PC-9 (cell line): Measurements from ENCODE around the gene SGMS1.

Experiments used
- EZH2 ChIP-seq: fragments of 200-600 bp; sonication (generic); IDR thresholded peaks from 2 replicates; pipeline ENCODE4 v1.8.0; 2017; ENCODE audit warnings: antibody characterized with exemption, low read depth
- TF ChIP-seq, protein P1 (sequence below): fragments of 200-600 bp; sonication (generic); conservative IDR thresholded peaks from 2 replicates; pipeline ENCODE4 v1.6.1; 2017; ENCODE audit warnings: mixed run types, antibody characterized with exemption, mild to moderate bottlenecking, moderate library complexity

DNA sequence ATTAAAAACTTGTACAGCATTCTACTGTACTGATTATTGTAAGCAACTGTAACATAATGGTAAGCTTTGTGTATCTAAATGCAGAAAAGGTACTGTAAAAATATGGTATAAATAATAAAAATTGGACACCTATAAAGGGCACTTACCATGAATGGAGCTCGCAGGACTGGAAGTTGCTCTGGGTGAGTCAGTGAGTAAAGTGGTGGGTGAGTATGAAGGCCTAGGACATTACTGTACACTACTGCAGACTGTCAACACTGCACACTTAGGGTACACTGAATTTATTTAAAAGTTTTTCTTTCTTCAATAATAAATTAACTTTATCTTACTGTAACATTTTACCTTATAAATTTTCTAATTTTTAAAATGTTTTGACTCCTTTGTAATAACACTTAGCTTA is 253.8 kb downstream of the SGMS1 start:
- TF ChIP-seq, protein P1, sequence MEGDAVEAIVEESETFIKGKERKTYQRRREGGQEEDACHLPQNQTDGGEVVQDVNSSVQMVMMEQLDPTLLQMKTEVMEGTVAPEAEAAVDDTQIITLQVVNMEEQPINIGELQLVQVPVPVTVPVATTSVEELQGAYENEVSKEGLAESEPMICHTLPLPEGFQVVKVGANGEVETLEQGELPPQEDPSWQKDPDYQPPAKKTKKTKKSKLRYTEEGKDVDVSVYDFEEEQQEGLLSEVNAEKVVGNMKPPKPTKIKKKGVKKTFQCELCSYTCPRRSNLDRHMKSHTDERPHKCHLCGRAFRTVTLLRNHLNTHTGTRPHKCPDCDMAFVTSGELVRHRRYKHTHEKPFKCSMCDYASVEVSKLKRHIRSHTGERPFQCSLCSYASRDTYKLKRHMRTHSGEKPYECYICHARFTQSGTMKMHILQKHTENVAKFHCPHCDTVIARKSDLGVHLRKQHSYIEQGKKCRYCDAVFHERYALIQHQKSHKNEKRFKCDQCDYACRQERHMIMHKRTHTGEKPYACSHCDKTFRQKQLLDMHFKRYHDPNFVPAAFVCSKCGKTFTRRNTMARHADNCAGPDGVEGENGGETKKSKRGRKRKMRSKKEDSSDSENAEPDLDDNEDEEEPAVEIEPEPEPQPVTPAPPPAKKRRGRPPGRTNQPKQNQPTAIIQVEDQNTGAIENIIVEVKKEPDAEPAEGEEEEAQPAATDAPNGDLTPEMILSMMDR, result no peak
- TF ChIP-seq EZH2, result no peak
